ENCODE data around the gene HDHD5.
A peak's percentile ranks its signal among the peaks of the same experiment; 100 is the strongest.

HDHD5 gene

DNA sequence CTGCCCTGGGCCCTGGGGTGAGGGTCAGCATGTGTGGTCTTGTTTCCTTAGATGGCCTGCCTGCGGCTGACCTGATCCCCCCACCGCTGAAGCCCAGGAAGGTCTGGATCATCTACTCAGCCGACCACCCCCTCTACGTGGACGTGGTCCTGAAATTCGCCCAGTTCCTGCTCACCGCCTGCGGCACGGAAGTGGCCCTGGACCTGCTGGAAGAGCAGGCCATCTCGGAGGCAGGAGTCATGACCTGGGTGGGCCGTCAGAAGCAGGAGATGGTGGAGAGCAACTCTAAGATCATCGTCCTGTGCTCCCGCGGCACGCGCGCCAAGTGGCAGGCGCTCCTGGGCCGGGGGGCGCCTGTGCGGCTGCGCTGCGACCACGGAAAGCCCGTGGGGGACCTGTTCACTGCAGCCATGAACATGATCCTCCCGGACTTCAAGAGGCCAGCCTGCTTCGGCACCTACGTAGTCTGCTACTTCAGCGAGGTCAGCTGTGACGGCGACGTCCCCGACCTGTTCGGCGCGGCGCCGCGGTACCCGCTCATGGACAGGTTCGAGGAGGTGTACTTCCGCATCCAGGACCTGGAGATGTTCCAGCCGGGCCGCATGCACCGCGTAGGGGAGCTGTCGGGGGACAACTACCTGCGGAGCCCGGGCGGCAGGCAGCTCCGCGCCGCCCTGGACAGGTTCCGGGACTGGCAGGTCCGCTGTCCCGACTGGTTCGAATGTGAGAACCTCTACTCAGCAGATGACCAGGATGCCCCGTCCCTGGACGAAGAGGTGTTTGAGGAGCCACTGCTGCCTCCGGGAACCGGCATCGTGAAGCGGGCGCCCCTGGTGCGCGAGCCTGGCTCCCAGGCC is 50.6 kb downstream of the HDHD5 start:
- Mint-ChIP-seq H3K4me3 (no peak overlapping the region), H3K27ac (no peak overlapping the region), H3K9me3 (no peaks in the 10 kb centered on the region), H3K36me3 (ENCODE audit: low read depth) (peaks cover 32% of the 10 kb centered on the region), H3K27me3 (no peaks in the 10 kb centered on the region), H3K4me1 (ENCODE audit: low read depth) (peaks cover 40% of the 10 kb centered on the region)

DNA sequence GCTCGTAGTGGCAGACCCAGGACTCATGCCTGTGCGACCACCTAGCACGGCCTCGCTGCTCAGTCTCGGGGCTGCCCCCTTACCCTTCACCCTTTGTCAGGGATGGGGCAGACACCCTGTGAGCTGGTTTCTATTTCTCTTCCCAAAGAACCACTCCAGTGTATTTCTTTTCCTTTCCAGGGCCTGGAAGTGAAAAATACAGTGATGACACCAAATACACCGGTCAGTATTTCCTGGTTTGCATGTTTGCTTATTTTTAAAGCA is 51.6 kb downstream of the HDHD5 start:
- Mint-ChIP-seq H3K4me1 (ENCODE audit: low read depth) (peaks cover 40% of the 10 kb centered on the region), H3K9me3 (no peaks in the 10 kb centered on the region), H3K27me3 (no peaks in the 10 kb centered on the region), H3K27ac (no peak overlapping the region), H3K4me3 (no peak overlapping the region), H3K36me3 (ENCODE audit: low read depth) (peaks cover 37% of the 10 kb centered on the region)

DNA sequence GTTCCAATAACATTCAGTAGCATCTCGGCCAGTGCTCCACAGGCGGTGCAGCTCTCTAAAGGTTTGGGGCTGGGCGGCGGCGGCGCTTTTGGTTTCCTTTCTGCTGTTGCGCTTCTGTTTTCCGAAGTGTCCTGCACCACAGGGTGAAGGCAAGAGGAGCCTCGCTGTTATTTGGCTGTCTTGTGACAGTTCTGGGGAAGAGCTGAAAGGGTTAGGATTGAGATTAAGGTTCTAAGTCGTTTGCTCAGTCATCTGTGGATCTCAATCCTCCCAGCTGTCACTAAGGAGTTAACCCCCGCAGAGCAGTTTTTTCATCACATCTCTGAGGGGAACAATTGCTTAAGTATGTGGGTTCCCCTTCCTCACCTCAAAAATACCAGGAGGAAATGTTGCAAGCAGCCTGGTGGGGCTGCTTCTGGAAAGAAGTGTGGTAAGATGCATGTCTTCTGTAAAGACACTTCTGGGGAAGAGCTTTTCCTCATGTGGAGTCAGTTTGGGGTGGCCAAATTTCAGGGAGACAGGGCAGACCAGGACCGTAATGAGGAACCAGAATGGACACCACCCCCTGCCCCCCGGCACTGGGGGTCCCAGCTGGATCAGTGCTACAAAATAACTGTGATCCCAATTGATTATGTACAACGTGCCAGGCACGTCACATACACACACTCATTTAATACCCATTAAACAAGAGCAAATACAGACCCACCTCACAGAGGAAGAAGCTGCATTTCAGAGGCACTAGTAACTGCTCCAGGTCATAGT is 52.1 kb downstream of the HDHD5 start:
- Mint-ChIP-seq H3K36me3 (ENCODE audit: low read depth) (peaks cover 42% of the 10 kb centered on the region), H3K27me3 (no peaks in the 10 kb centered on the region), H3K27ac (peak overlapping the region; percentile 42), H3K9me3 (no peaks in the 10 kb centered on the region), H3K4me3 (peak overlapping the region; percentile 24), H3K4me1 (ENCODE audit: low read depth) (peaks cover 45% of the 10 kb centered on the region)

DNA sequence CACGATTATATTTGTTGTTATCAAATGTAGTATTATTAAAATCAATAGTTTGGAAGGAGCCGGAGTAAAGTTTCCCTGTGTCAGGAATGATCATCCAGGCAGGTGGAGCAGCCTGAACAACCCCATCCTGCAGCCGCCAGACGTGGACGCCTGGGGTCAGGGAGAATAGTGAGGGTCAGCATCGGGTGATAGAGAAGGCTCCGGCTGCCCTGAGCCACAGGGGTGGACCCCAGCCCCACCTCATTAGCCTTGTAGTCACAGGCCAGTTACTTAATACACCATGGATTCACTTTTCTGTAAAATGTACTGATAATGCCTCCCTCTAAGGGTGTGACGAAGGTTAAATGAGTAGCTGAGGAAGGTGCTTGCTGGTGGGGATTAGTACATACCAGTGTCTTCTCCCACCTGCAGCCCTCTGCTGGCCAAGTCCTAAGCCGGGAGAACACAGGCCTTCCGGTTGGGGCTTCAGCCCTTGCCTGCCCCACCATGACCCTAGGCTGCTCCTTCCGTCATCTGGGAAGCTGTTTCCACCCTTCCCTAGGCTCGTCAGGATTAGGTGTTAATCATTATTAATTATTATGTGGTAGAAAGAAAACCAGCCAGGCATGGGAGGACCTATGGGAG is 52.8 kb downstream of the HDHD5 start:
- H3K9me3 Mint-ChIP-seq = no peaks in the 10 kb centered on the region
- peaks cover 49% of the 10 kb centered on the region for H3K36me3 Mint-ChIP-seq (ENCODE audit: low read depth)
- H3K4me3 Mint-ChIP-seq = peak overlapping the region; percentile 24
- H3K27me3 Mint-ChIP-seq = no peaks in the 10 kb centered on the region
- no peak overlapping the region for H3K27ac Mint-ChIP-seq
- peaks cover 48% of the 10 kb centered on the region for H3K4me1 Mint-ChIP-seq (ENCODE audit: low read depth)

DNA sequence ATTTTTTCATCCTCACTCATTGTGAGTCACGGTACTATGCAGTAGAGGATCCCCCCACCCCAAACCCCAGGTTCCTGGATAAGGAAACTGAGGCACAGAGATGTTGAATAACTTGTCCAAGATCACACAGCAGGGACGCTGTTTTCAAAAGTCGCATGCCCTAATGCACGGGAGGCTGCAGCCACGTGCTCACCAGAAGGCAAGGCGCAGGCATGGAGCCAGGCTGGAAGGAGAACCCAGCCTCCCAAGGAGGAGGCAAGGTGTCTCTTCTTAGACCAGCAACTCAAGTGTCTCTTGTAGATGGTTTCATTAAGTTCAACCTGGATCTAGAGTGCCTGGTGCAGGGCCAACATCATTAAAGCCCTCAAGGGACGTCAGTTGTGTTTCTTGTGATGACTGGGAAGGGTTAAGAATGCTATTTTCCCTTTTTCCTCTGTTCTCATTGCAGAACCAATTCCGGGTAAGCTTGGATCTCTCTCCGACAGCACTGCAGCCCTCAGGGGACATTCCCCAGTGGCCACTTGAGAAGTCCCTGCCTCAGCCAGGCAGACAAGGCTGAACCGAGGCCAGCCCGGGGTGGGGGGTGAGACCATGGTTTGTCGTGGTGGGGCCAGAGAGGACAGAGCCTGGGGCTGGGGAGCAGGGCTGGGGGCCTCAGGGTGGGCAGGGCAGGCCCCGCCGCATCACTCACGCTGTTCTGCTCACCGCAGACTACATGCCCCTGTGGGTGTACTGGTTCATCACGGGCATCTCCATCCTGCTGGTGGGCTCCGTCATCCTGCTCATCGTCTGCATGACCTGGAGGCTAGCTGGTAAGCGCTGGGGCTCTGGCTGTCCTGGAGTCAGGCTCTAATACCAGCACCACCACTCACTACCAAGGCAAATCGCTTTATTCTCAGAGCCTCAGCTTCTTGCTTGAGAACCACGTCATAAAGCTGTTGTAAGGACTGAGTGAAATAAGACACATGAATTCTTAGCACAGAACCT is 53.6 kb downstream of the HDHD5 start:
- Mint-ChIP-seq H3K4me3 (peak overlapping the region; percentile 10), H3K27me3 (no peaks in the 10 kb centered on the region), H3K9me3 (no peaks in the 10 kb centered on the region), H3K27ac (no peak overlapping the region), H3K4me1 (ENCODE audit: low read depth) (peaks cover 53% of the 10 kb centered on the region), H3K36me3 (ENCODE audit: low read depth) (peaks cover 58% of the 10 kb centered on the region)

DNA sequence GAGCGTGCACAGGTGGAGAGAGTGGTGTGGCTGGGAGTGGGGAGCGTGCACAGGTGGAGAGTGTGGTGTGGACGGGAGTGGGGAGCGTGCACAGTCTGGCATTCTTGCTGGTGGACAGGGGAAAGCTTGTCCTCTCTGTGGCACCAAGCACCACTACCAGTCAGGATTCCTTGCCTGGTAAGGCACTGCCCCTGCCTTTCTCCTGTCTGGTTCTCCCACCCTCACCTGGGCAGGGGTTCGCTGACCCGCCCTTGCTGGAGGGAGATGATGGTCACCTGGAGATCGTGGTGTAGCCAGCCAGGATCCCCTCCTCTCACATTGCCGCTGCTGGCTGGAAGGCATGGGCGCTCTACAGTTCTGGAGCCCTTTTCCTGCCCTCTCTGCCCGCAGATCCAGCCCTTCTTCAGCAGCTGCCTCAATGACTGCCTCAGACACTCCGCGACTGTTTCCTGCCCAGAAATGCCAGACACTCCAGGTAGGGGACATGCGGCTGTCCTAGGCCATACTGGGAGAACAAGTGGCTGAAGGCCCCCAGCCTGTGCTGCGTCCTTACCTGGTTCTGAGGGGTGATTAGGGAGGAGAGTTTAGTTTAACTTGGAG is 54.6 kb downstream of the HDHD5 start:
- peaks cover 58% of the 10 kb centered on the region for H3K4me1 Mint-ChIP-seq (ENCODE audit: low read depth)
- H3K9me3 Mint-ChIP-seq = no peaks in the 10 kb centered on the region
- H3K36me3 Mint-ChIP-seq (ENCODE audit: low read depth) = peaks cover 64% of the 10 kb centered on the region
- no peak overlapping the region for H3K4me3 Mint-ChIP-seq
- H3K27ac Mint-ChIP-seq = no peak overlapping the region
- no peaks in the 10 kb centered on the region for H3K27me3 Mint-ChIP-seq

DNA sequence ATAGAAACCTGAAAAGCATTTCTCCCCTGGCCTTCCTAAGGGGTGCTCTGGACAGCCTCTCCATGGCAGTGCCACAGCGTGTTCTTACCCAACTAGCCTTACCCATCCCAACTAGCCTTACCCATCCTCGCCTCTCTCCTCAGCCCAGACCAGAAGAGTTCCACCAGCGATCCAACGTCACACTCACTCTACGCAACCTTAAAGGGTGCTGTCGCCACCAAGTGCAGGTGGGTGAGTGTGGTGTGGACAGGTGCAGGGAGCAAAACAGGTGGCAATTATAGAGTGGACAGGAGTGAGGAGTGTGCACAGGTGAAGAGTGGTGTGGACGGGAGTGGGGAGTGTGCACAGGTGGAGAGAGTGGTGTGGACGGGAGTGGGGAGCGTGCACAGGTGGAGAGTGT is 55.7 kb downstream of the HDHD5 start:
- Mint-ChIP-seq H3K27ac (no peak overlapping the region), H3K36me3 (ENCODE audit: low read depth) (peaks cover 74% of the 10 kb centered on the region), H3K4me3 (no peak overlapping the region), H3K9me3 (no peaks in the 10 kb centered on the region), H3K4me1 (ENCODE audit: low read depth) (peaks cover 69% of the 10 kb centered on the region), H3K27me3 (no peaks in the 10 kb centered on the region)

DNA sequence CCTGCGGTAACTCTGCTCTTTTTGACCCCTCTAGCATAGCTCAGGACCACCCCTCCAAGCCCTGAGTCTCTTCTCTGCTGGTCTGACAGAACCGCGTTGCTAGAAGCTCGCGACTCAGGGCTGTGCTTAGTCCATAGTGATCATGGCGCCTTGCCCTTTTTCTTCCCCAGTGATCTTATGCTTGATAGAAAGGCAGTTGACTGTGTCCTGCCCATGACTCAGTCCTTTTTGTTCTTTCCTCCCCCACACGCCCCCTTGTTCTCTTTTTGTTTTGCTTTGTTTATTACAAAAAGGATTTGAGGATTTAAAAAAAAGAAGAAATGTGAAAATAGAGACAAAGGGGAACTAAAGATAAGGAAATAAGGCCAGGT is 56.8 kb downstream of the HDHD5 start:
- Mint-ChIP-seq H3K4me1 (ENCODE audit: low read depth) (peaks cover 73% of the 10 kb centered on the region), H3K36me3 (ENCODE audit: low read depth) (peaks cover 77% of the 10 kb centered on the region), H3K27me3 (no peaks in the 10 kb centered on the region), H3K9me3 (no peaks in the 10 kb centered on the region), H3K27ac (no peak overlapping the region), H3K4me3 (no peak overlapping the region)

DNA sequence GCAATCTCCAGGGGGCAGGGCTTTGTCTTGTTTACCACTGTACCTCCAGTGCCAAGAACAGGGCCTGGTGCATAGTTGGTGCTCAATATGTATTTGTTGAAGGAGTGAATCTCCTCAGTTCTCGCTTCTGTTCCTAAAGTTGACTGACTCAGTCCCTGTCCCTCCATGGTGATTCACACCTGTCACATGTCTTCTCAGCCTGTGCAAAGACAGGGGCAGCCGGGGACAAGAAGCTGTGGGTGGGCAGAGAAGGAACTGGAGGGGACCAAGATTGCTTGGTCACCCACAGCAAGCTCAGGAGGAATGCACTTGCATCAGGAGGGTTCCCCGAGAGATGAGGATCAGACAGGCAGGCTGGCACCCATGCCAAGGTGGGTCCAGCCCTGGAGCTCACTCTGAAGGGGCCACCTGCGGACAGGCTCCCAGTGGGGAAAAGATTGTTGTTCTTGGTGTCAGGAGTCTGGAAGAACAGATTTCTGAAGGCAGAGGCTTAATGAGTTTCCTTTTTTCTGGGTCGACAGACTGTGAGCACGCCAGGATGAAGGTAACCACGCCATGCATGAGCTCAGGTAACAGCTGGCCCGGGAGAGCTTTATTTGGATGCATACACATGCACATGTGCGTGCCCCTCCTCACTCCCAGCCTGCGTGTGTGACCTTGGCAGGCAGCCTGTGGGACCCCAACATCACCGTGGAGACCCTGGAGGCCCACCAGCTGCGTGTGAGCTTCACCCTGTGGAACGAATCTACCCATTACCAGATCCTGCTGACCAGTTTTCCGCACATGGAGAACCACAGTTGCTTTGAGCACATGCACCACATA is 57.4 kb downstream of the HDHD5 start:
- H3K4me1 Mint-ChIP-seq (ENCODE audit: low read depth) = peaks cover 73% of the 10 kb centered on the region
- H3K4me3 Mint-ChIP-seq = no peak overlapping the region
- peaks cover 78% of the 10 kb centered on the region for H3K36me3 Mint-ChIP-seq (ENCODE audit: low read depth)
- no peaks in the 10 kb centered on the region for H3K27me3 Mint-ChIP-seq
- no peak overlapping the region for H3K27ac Mint-ChIP-seq
- no peaks in the 10 kb centered on the region for H3K9me3 Mint-ChIP-seq

DNA sequence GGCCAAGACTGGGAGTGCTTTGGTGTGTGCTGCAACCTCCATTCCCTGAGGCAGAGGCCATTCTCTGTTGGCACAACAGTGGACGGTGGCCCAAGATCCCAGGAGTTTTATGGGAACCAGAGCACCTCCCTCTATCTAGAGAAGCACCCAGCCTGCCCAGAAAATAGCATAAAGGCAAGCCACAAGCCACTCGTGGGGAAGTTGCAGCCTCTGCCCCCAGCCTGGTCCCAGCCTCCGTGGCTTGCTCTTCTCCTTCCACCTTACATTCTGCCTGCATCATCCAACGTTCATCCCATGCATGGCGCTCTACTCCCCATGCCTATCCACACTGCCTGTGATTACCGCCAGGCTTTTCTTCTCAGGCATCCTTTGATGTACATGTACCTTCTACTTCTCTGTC is 58.5 kb downstream of the HDHD5 start:
- peaks cover 73% of the 10 kb centered on the region for H3K36me3 Mint-ChIP-seq (ENCODE audit: low read depth)
- H3K9me3 Mint-ChIP-seq = no peaks in the 10 kb centered on the region
- H3K27ac Mint-ChIP-seq = no peak overlapping the region
- H3K4me3 Mint-ChIP-seq = no peak overlapping the region
- H3K4me1 Mint-ChIP-seq (ENCODE audit: low read depth) = peaks cover 71% of the 10 kb centered on the region
- no peaks in the 10 kb centered on the region for H3K27me3 Mint-ChIP-seq

DNA sequence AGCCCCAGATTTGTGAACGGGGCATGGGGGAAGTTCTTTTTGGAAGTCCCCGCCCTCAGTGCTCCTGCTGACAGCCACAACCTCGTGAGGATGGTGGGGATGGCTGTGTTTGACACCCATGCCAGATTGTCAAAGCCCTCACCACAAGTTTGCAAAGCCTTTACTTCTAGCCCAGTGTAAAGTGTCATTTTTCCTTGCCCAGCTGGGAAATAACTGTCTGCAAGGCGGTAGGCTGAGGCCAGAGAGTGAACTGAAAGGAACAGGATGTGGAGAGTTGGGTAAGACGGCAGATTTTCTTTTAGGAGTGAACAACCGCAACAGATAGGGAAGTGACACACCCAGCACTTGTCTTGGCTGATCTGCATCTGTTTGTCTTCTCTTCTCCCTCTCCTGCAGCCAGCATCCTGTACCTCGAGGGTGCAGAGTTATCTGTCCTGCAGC is 60.7 kb downstream of the HDHD5 start:
- Mint-ChIP-seq H3K36me3 (ENCODE audit: low read depth) (peaks cover 69% of the 10 kb centered on the region), H3K4me1 (ENCODE audit: low read depth) (peaks cover 81% of the 10 kb centered on the region), H3K9me3 (no peaks in the 10 kb centered on the region), H3K4me3 (peak overlapping the region; percentile 25), H3K27ac (no peak overlapping the region), H3K27me3 (no peaks in the 10 kb centered on the region)

DNA sequence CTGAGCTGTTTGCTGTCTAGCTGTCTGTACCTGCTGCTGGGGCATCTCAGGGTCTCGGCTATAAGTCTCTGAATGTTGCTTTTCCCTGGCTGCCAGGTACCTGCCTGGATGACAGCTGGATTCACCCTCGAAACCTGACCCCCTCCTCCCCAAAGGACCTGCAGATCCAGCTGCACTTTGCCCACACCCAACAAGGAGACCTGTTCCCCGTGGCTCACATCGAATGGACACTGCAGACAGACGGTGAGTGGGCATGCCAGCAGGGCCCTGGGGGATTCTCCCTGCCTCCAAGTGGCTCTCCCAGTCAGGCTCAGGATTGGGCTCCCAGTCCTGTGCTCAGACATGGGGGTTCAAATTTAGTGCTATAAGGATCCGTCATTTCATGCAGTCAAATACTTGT is 61.4 kb downstream of the HDHD5 start:
- no peak overlapping the region for H3K27ac Mint-ChIP-seq
- H3K9me3 Mint-ChIP-seq = no peaks in the 10 kb centered on the region
- no peaks in the 10 kb centered on the region for H3K27me3 Mint-ChIP-seq
- peaks cover 65% of the 10 kb centered on the region for H3K36me3 Mint-ChIP-seq (ENCODE audit: low read depth)
- peak overlapping the region; percentile 17 for H3K4me3 Mint-ChIP-seq
- peaks cover 88% of the 10 kb centered on the region for H3K4me1 Mint-ChIP-seq (ENCODE audit: low read depth)

DNA sequence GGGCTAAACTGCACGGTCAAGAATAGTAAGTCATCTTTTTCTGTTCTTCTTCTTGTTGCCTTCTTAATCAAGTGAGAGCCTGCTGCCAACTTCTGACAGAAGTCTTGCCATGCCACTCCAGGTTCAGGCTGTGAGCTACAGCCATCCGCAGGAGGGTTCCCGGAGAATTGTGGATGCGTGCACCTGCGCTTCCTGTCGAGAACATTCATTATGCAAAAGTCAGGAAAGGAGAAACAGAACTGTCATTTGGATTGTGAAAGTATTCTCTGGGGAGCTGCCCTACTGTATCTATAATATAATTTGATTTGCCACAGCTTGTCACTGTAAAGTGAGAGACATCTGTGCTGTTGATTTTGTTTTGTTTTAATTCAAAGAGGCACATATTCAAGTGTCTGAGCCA is 62.0 kb downstream of the HDHD5 start:
- H3K4me1 Mint-ChIP-seq (ENCODE audit: low read depth) = peaks cover 90% of the 10 kb centered on the region
- H3K27me3 Mint-ChIP-seq = no peaks in the 10 kb centered on the region
- H3K4me3 Mint-ChIP-seq = no peak overlapping the region
- H3K27ac Mint-ChIP-seq = no peak overlapping the region
- peaks cover 60% of the 10 kb centered on the region for H3K36me3 Mint-ChIP-seq (ENCODE audit: low read depth)
- H3K9me3 Mint-ChIP-seq = no peaks in the 10 kb centered on the region
